ENCODE data around the gene NUDT3.

Gene NUDT3

GRCh38 chr6:34359418-34360158 is 32.9 kb downstream of the NUDT3 start:
- H3K79me2 ChIP-seq (ENCODE audit: insufficient read depth, low read length), result peaks cover 89% of the 10 kb centered on the region
- no peaks in the 10 kb centered on the region for H3K9me3 ChIP-seq (ENCODE audit: low read length)
- peaks cover 48% of the 10 kb centered on the region for H3K4me1 ChIP-seq (ENCODE audit: insufficient read depth, low read length, severe bottlenecking)
- H3F3A ChIP-seq (ENCODE audit: insufficient read depth, low read length), result no peaks in the 10 kb centered on the region
- H4K20me1 ChIP-seq (ENCODE audit: insufficient read depth, low read length), result no peaks in the 10 kb centered on the region
- no peaks in the 10 kb centered on the region for H3K27me3 ChIP-seq (ENCODE audit: insufficient read depth, low read length)
- H3K4me3 ChIP-seq (ENCODE audit: low read depth, low read length, poor library complexity, severe bottlenecking), result no peak overlapping the region
- TF ChIP-seq, protein P1, sequence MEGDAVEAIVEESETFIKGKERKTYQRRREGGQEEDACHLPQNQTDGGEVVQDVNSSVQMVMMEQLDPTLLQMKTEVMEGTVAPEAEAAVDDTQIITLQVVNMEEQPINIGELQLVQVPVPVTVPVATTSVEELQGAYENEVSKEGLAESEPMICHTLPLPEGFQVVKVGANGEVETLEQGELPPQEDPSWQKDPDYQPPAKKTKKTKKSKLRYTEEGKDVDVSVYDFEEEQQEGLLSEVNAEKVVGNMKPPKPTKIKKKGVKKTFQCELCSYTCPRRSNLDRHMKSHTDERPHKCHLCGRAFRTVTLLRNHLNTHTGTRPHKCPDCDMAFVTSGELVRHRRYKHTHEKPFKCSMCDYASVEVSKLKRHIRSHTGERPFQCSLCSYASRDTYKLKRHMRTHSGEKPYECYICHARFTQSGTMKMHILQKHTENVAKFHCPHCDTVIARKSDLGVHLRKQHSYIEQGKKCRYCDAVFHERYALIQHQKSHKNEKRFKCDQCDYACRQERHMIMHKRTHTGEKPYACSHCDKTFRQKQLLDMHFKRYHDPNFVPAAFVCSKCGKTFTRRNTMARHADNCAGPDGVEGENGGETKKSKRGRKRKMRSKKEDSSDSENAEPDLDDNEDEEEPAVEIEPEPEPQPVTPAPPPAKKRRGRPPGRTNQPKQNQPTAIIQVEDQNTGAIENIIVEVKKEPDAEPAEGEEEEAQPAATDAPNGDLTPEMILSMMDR (IDR thresholded peaks at IDR 0.05; ENCODE audit: low read length), result no peak
- no peak for TF ChIP-seq EZH2 (IDR thresholded peaks at IDR 0.05; ENCODE audit: borderline replicate concordance, low read length)
- H3K9ac ChIP-seq (ENCODE audit: low read length), result no peak overlapping the region
- peak overlapping the region; percentile 30 for H3K27ac ChIP-seq (ENCODE audit: low read depth, low read length, poor library complexity, severe bottlenecking)
- H2AFZ ChIP-seq (ENCODE audit: low read length), result no peak overlapping the region
- no peaks in the 10 kb centered on the region for H3K9me2 ChIP-seq (ENCODE audit: low read depth, low read length)
- no peak overlapping the region for H3K4me2 ChIP-seq (ENCODE audit: low read length)
- H3K36me3 ChIP-seq (ENCODE audit: insufficient read depth, low read length), result no peaks in the 10 kb centered on the region

DNA sequence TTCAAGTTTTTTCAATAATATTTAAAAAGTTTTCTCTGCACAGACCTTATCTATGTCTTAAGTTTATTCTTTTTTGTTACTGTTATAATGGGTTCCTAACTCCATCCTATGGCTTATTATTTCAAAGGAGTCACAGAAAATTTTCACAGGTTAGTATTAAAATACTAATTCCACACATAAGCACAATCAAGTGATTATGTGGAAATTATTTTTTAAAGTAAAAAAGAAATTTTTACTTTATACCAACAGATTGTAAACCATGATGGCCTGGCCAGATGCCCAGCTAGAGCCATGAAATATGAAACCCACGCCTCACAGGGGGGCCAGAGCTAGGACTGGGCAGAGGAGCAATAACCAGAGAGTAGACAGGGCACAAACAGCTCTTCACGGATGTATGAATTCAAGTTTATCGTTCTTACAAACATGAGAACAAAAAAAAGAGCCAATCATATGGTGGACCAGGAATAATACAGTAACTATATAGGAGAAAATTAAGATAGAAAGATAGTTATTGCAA is 34.0 kb downstream of the NUDT3 start:
- peaks cover 37% of the 10 kb centered on the region for H3K4me1 ChIP-seq (ENCODE audit: insufficient read depth, low read length, severe bottlenecking)
- H3F3A ChIP-seq (ENCODE audit: insufficient read depth, low read length), result no peaks in the 10 kb centered on the region
- peaks cover 79% of the 10 kb centered on the region for H3K79me2 ChIP-seq (ENCODE audit: insufficient read depth, low read length)
- no peaks in the 10 kb centered on the region for H4K20me1 ChIP-seq (ENCODE audit: insufficient read depth, low read length)
- no peaks in the 10 kb centered on the region for H3K27me3 ChIP-seq (ENCODE audit: insufficient read depth, low read length)
- H3K4me3 ChIP-seq (ENCODE audit: low read depth, low read length, poor library complexity, severe bottlenecking), result no peak overlapping the region
- H2AFZ ChIP-seq (ENCODE audit: low read length), result no peak overlapping the region
- no peaks in the 10 kb centered on the region for H3K36me3 ChIP-seq (ENCODE audit: insufficient read depth, low read length)
- H3K27ac ChIP-seq (ENCODE audit: low read depth, low read length, poor library complexity, severe bottlenecking), result no peak overlapping the region
- no peak overlapping the region for H3K9ac ChIP-seq (ENCODE audit: low read length)
- TF ChIP-seq, protein P1 (IDR thresholded peaks at IDR 0.05; ENCODE audit: low read length), result no peak
- no peak for TF ChIP-seq EZH2 (IDR thresholded peaks at IDR 0.05; ENCODE audit: borderline replicate concordance, low read length)
- H3K4me2 ChIP-seq (ENCODE audit: low read length), result no peak overlapping the region
- no peaks in the 10 kb centered on the region for H3K9me3 ChIP-seq (ENCODE audit: low read length)
- H3K9me2 ChIP-seq (ENCODE audit: low read depth, low read length), result no peaks in the 10 kb centered on the region

GRCh38 chr6:34357937-34358336 is 34.5 kb downstream of the NUDT3 start:
- Histone ChIP-seq H3K9me2 (ENCODE audit: low read depth, low read length) (no peaks in the 10 kb centered on the region), H3K27ac (ENCODE audit: low read depth, low read length, poor library complexity, severe bottlenecking) (no peak overlapping the region), H4K20me1 (ENCODE audit: insufficient read depth, low read length) (no peaks in the 10 kb centered on the region), H3K79me2 (ENCODE audit: insufficient read depth, low read length) (peaks cover 79% of the 10 kb centered on the region), H3K4me3 (ENCODE audit: low read depth, low read length, poor library complexity, severe bottlenecking) (no peak overlapping the region), H3F3A (ENCODE audit: insufficient read depth, low read length) (no peaks in the 10 kb centered on the region), H2AFZ (ENCODE audit: low read length) (no peak overlapping the region), H3K36me3 (ENCODE audit: insufficient read depth, low read length) (no peaks in the 10 kb centered on the region), H3K4me2 (ENCODE audit: low read length) (no peak overlapping the region), H3K9ac (ENCODE audit: low read length) (no peak overlapping the region), H3K9me3 (ENCODE audit: low read length) (no peaks in the 10 kb centered on the region), H3K27me3 (ENCODE audit: insufficient read depth, low read length) (no peaks in the 10 kb centered on the region), H3K4me1 (ENCODE audit: insufficient read depth, low read length, severe bottlenecking) (peaks cover 36% of the 10 kb centered on the region)
- TF ChIP-seq, protein P1 (IDR thresholded peaks at IDR 0.05; ENCODE audit: low read length), result no peak
- no peak for TF ChIP-seq EZH2 (IDR thresholded peaks at IDR 0.05; ENCODE audit: borderline replicate concordance, low read length)

Data from OCI-LY1 (cell line).